Measurements from ENCODE around the gene POLR3E.
"Not testable (repeated sequence)": the region's sequence is repeated elsewhere in the genome, so short reads cannot be mapped to it uniquely, and the experiment has no call there.

Gene POLR3E

DNA sequence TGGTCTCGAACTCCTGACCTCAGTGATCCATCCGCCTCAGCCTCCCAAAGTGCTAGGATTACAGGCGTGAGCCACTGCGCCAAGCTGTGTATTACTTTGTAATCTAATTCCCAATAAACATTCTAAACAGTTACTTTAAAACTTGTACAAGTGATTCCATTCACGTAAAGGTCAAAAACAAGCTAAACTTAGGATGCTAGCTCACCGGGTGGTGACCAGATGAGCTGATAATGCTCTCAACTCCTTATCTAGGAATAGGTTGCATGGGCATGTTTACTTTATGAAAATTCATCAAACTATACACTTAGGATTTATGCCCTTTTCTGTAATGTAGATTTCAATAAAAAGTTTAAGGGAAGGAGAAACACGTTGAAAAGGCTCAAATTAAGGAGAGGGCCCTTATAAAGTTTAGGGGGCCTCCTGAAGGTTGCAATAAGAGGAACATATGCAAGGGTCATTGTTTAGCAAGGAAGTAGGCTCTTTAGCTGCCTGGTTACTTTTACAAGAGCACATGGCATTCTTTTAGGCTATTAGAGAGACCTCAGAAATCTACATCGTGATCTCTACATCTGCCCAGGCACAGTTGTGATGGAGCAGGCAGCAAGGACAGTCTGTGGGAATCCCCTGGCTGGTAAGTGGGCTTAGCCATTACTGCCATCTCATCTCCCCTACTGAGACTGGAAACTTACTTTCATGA, 63.9 kb downstream of the POLR3E start:
- H3K9ac ChIP-seq (ENCODE audit: low read length): no peak overlapping the region
- H3K36me3 ChIP-seq (replicated peaks; ENCODE audit: low read depth, low read length): peaks cover 36% of the 10 kb centered on the region
- peaks cover 3% of the 10 kb centered on the region; the same call in 1 of the 2 replicates for H4K20me1 ChIP-seq (ENCODE audit: insufficient read depth, low read length)
- peaks cover 32% of the 10 kb centered on the region for H3K79me2 ChIP-seq (ENCODE audit: low read length)
- H3K9me3 ChIP-seq (ENCODE audit: insufficient read depth, low read length): no peaks in the 10 kb centered on the region
- no peak overlapping the region for H3K4me2 ChIP-seq (ENCODE audit: low read length)
- H3K4me1 ChIP-seq (ENCODE audit: low read length): peaks cover under 1% of the 10 kb centered on the region
- no peak overlapping the region for H3K27ac ChIP-seq (ENCODE audit: low read length)
- H2AFZ ChIP-seq (ENCODE audit: low read depth, low read length): no peak overlapping the region
- H3K27me3 ChIP-seq (ENCODE audit: low read depth, low read length): no peaks in the 10 kb centered on the region
- TF ChIP-seq, protein P1, sequence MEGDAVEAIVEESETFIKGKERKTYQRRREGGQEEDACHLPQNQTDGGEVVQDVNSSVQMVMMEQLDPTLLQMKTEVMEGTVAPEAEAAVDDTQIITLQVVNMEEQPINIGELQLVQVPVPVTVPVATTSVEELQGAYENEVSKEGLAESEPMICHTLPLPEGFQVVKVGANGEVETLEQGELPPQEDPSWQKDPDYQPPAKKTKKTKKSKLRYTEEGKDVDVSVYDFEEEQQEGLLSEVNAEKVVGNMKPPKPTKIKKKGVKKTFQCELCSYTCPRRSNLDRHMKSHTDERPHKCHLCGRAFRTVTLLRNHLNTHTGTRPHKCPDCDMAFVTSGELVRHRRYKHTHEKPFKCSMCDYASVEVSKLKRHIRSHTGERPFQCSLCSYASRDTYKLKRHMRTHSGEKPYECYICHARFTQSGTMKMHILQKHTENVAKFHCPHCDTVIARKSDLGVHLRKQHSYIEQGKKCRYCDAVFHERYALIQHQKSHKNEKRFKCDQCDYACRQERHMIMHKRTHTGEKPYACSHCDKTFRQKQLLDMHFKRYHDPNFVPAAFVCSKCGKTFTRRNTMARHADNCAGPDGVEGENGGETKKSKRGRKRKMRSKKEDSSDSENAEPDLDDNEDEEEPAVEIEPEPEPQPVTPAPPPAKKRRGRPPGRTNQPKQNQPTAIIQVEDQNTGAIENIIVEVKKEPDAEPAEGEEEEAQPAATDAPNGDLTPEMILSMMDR (IDR thresholded peaks at IDR 0.05; ENCODE audit: low read depth, low read length): no peak
- TF ChIP-seq EZH2phosphoT487 (IDR thresholded peaks at IDR 0.05; ENCODE audit: low read depth): no peak
- H3K4me3 ChIP-seq (ENCODE audit: low read length): no peak overlapping the region

DNA sequence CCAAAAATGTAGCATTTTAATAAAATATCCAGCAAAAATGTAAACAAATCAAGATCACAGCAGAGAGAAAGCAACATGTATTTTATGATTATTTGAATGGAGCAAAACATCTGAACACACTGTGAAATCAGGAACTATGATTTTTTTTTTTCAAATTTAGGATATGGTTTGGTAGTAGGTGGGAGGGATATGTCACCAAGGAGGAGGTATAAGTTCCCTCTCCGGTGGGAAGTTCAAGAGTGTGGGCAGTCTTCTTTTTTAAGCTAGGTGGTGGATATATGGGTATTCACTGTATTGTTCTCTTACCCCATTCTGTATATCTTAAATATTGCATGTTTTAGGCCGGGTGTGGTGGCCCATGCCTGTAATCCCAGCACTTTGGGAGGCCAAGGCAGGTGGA, 67.0 kb downstream of the POLR3E start:
- Histone ChIP-seq H3K4me2 (ENCODE audit: low read length) (no peak overlapping the region), H3K36me3 (replicated peaks; ENCODE audit: low read depth, low read length) (peaks cover 33% of the 10 kb centered on the region), H3K9me3 (ENCODE audit: insufficient read depth, low read length) (no peaks in the 10 kb centered on the region), H3K27ac (ENCODE audit: low read length) (no peak overlapping the region), H2AFZ (ENCODE audit: low read depth, low read length) (no peak overlapping the region), H4K20me1 (ENCODE audit: insufficient read depth, low read length) (peaks cover 22% of the 10 kb centered on the region), H3K79me2 (ENCODE audit: low read length) (peaks cover 52% of the 10 kb centered on the region), H3K4me3 (ENCODE audit: low read length) (no peak overlapping the region), H3K9ac (ENCODE audit: low read length) (no peak overlapping the region), H3K27me3 (ENCODE audit: low read depth, low read length) (no peaks in the 10 kb centered on the region), H3K4me1 (ENCODE audit: low read length) (peaks cover under 1% of the 10 kb centered on the region; the same call in 1 of the 2 replicates)
- TF ChIP-seq EZH2phosphoT487 (IDR thresholded peaks at IDR 0.05; ENCODE audit: low read depth): no peak
- TF ChIP-seq, protein P1 (IDR thresholded peaks at IDR 0.05; ENCODE audit: low read depth, low read length): no peak

DNA sequence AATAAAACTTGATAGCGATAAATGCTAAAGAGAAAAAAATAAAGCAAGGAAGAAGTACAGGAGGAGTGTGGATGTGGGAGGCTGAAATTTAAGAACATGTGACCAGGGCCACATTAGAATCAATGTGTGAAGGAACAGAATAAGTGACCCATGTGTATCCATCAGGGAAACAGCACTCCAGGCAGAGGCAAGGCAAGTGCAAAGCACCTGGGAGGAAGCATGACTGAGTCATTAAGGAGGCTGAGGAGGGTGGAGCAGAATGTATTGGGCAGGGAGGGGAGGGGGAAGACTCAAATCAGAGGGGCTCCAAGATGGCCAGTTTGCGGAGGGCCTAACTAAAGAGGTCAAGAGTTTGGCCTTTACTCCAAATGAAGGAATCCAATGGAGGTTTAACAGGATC, 69.2 kb downstream of the POLR3E start:
- peaks cover 68% of the 10 kb centered on the region for H3K79me2 ChIP-seq (ENCODE audit: low read length)

DNA sequence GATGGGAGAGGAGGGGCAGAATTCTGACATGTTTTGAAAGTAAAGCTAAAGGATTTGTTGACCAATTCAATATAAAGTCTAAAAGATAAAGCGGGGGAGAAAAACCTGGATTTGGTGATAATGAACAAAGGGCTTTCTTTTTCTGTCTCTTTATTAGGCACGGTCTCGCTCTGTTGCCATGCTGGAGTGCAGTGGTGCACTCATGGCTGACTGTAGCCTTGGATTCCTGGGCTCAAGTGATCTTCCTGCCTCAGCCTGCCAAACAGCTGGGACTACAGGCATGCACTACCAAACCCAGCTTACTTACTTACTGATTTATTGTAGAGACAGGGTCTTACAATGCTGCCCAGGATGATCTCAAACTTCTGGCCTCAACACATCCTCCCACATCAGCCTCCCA, 69.7 kb downstream of the POLR3E start:
- Histone ChIP-seq H3K4me1 (ENCODE audit: low read length) (peaks cover 6% of the 10 kb centered on the region; the same call in 1 of the 2 replicates), H3K9ac (ENCODE audit: low read length) (no peak overlapping the region), H3K36me3 (replicated peaks; ENCODE audit: low read depth, low read length) (peaks cover 38% of the 10 kb centered on the region), H3K9me3 (ENCODE audit: insufficient read depth, low read length) (no peaks in the 10 kb centered on the region), H4K20me1 (ENCODE audit: insufficient read depth, low read length) (peaks cover 35% of the 10 kb centered on the region), H3K27me3 (ENCODE audit: low read depth, low read length) (no peaks in the 10 kb centered on the region), H3K27ac (ENCODE audit: low read length) (no peak overlapping the region), H3K4me3 (ENCODE audit: low read length) (no peak overlapping the region), H3K4me2 (ENCODE audit: low read length) (no peak overlapping the region), H2AFZ (ENCODE audit: low read depth, low read length) (no peak overlapping the region), H3K79me2 (ENCODE audit: low read length) (peaks cover 73% of the 10 kb centered on the region)
- TF ChIP-seq EZH2phosphoT487 (IDR thresholded peaks at IDR 0.05; ENCODE audit: low read depth): no peak
- TF ChIP-seq, protein P1 (IDR thresholded peaks at IDR 0.05; ENCODE audit: low read depth, low read length): no peak

More for the DNA sequence above, 69.2 kb downstream of the POLR3E start:
- H3K4me1 ChIP-seq (ENCODE audit: low read length): peaks cover 6% of the 10 kb centered on the region; the same call in 1 of the 2 replicates
- H3K27me3 ChIP-seq (ENCODE audit: low read depth, low read length): no peaks in the 10 kb centered on the region
- no peak overlapping the region for H2AFZ ChIP-seq (ENCODE audit: low read depth, low read length)
- no peak overlapping the region for H3K4me2 ChIP-seq (ENCODE audit: low read length)
- H3K36me3 ChIP-seq (replicated peaks; ENCODE audit: low read depth, low read length): peaks cover 36% of the 10 kb centered on the region
- H3K4me3 ChIP-seq (ENCODE audit: low read length): no peak overlapping the region
- no peak for TF ChIP-seq EZH2phosphoT487 (IDR thresholded peaks at IDR 0.05; ENCODE audit: low read depth)
- TF ChIP-seq, protein P1 (IDR thresholded peaks at IDR 0.05; ENCODE audit: low read depth, low read length): no peak
- no peak overlapping the region for H3K27ac ChIP-seq (ENCODE audit: low read length)
- no peak overlapping the region for H3K9ac ChIP-seq (ENCODE audit: low read length)
- peaks cover 35% of the 10 kb centered on the region for H4K20me1 ChIP-seq (ENCODE audit: insufficient read depth, low read length)
- H3K9me3 ChIP-seq (ENCODE audit: insufficient read depth, low read length): no peaks in the 10 kb centered on the region

DNA sequence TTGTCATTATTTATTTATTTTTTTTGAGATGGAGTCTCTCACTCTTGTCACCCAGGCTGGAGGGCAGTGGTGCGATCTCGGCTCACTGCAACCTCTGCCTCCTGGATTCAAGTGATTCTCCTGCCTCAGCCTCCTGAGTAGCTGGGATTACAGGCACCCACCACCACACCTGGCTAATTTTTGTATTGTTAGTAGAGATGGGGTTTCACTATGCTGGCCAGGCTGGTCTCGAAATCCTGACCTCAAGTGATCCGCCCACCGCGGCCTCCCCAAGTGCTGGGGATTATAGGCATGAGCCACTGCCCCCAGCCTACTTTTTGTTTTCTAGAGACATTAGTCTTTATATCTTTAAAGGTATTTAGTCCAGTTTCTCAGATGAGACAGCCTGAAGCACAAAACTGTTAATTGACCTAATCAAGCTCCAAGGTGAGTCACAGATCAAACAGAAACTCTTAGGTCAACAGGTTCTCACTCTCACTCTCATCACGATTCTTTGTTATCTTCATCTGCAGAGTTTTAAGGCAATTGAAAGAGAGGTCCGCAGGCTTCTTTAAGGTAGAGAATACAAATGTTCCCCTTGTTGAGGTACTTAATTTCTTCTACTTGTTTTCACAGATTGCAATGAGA, 71.1 kb downstream of the POLR3E start:
- peaks cover 14% of the 10 kb centered on the region for H3K4me1 ChIP-seq (ENCODE audit: low read length)
- H3K4me2 ChIP-seq (ENCODE audit: low read length); H3K4me3 ChIP-seq (ENCODE audit: low read length); H2AFZ ChIP-seq (ENCODE audit: low read depth, low read length); H3K27ac ChIP-seq (ENCODE audit: low read length); H3K9me3 ChIP-seq (ENCODE audit: insufficient read depth, low read length); H3K9ac ChIP-seq (ENCODE audit: low read length); H3K27me3 ChIP-seq (ENCODE audit: low read depth, low read length): not testable (repeated sequence)
- peaks cover 33% of the 10 kb centered on the region for H3K36me3 ChIP-seq (replicated peaks; ENCODE audit: low read depth, low read length)
- H4K20me1 ChIP-seq (ENCODE audit: insufficient read depth, low read length): peaks cover 35% of the 10 kb centered on the region
- H3K79me2 ChIP-seq (ENCODE audit: low read length): peaks cover 87% of the 10 kb centered on the region

Measured in OCI-LY3 (cell line).